ENCODE results near the gene ASL.
"Not testable (repeated sequence)": the region's sequence is repeated elsewhere in the genome, so short reads cannot be mapped to it uniquely, and the experiment has no call there.

DNA sequence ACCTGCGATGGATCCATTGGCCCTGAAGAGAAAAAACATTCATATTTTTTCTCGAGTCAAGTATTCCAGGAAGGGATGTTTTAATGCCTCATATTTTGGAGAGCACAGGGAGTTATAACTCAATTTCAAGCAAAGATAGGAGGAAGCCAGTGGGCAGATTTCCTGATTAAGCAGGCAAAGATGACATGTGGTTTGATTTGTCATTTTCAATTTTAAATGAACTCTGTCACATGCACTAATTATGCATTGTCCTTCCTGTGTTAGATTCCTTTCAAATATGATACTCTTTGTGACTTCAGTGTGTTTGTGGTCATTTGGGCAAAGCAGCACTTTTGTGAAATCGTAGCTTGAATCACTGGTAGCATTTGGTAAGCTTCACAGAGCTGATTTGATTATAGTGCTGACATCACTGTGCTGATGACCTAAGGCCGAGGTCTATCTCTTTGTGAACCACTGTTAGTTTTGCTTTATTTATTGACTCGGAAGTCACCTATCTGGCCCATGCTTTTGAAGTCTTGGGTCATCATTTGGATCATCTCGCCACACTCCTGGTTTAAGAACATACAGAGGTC lies 50.2 kb downstream of the ASL start:
- TF ChIP-seq CREB1 (IDR thresholded peaks at IDR 0.05; ENCODE audit: low read depth), result 0 out of 2 replicates have a peak, but pooled peaks have one; percentile 39
- TF ChIP-seq, protein P1, sequence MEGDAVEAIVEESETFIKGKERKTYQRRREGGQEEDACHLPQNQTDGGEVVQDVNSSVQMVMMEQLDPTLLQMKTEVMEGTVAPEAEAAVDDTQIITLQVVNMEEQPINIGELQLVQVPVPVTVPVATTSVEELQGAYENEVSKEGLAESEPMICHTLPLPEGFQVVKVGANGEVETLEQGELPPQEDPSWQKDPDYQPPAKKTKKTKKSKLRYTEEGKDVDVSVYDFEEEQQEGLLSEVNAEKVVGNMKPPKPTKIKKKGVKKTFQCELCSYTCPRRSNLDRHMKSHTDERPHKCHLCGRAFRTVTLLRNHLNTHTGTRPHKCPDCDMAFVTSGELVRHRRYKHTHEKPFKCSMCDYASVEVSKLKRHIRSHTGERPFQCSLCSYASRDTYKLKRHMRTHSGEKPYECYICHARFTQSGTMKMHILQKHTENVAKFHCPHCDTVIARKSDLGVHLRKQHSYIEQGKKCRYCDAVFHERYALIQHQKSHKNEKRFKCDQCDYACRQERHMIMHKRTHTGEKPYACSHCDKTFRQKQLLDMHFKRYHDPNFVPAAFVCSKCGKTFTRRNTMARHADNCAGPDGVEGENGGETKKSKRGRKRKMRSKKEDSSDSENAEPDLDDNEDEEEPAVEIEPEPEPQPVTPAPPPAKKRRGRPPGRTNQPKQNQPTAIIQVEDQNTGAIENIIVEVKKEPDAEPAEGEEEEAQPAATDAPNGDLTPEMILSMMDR (IDR thresholded peaks at IDR 0.05 in 2 of 3, conservative IDR thresholded peaks at IDR 0.05 in 1 of 3; ENCODE audit: control insufficient read depth in 2 of 3, extremely low read depth in 1 of 3, insufficient read depth in 1 of 3, low read depth in 3 of 3, low read length in 3 of 3), result not testable (repeated sequence)
- TF ChIP-seq KAT2A (conservative IDR thresholded peaks at IDR 0.05; ENCODE audit: control insufficient read depth, low read depth, low read length); MXI1 (IDR thresholded peaks at IDR 0.05; ENCODE audit: low read depth, low read length); POLR2A (IDR thresholded peaks at IDR 0.05; ENCODE audit: low read depth, low read length); ZZZ3 (IDR thresholded peaks at IDR 0.05; ENCODE audit: control insufficient read depth, insufficient read length, low read depth); JUND (IDR thresholded peaks at IDR 0.05; ENCODE audit: low read depth, low read length); GABPA (IDR thresholded peaks at IDR 0.05; ENCODE audit: low read depth); EZH2 (IDR thresholded peaks at IDR 0.05; ENCODE audit: borderline replicate concordance, control insufficient read depth, low read depth, low read length); SMARCA5 (IDR thresholded peaks at IDR 0.05); NR2C2 (IDR thresholded peaks at IDR 0.05; ENCODE audit: borderline replicate concordance, control insufficient read depth, insufficient read length, low read depth); SIX5 (IDR thresholded peaks at IDR 0.05; ENCODE audit: low read depth, low read length, severe bottlenecking); BMI1 (IDR thresholded peaks at IDR 0.05; ENCODE audit: borderline replicate concordance): not testable (repeated sequence)

Measured in GM12878 (cell line).